Umbilical cord (tissue), 2 donors: ENCODE results near the gene TTC3. TPM values are rescaled to one million over a fixed set of nuclear protein-coding genes. Genes with fewer than 3 reads are reported as not detected.

ENCODE experiments used
- DNase-seq: peaks from one replicate; pipeline ENCODE4 v3.0.0-alpha.2; 2015; ENCODE audit warnings: low spot score
- total RNA-seq: library from RNA; depleted of rRNA; stranded (reverse); fragments of >200 nt; gene quantifications from one replicate; pipeline ENCODE4 v1.2.3, GENCODE V29; 2014; ENCODE audit warnings: low replicate concordance; ENCODE audit not compliant: insufficient read depth

Gene TTC3
- total RNA-seq, 1 donor from 2014 or later = 309 TPM

DNA sequence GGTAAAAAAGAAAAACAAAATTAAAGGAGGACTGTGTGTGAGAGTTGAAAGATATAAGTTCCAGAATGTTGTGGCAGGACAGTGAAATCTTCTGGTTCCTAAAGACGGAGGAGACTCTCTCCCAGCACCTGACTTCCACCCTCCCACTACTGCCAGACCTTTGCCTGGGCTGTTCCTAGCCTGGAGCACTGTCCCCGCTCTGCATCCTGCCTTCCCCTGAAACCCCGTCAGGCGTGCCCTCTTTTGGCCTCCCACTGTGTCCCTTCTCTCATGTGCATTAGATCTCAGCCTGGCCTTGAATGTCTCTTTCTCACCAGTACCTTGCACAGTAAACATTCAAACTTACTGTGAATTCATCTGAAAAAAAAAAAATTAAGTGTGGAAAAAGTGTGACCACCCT, 120.0 kb downstream of the TTC3 start:
- DNase-seq = no peak

DNA sequence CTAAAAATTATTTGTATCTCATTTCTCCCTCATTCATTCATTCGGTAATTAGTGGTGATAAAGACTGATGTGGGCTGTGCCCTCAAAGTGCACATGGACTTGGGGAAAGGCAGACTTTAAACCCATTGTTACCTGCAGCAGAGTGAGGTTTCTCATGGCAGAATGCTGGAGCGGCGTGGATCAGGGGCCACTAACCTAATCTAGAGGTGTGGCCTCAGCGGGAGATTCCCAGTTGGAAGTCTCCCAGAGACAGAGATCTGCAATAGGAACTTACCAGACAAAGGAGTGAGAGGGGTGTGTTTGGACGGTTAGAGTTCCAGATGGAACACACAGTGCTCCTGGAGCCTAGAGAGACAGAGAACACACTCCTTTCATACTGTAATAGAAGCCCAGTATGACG, 120.6 kb downstream of the TTC3 start:
- no peak for DNase-seq

DNA sequence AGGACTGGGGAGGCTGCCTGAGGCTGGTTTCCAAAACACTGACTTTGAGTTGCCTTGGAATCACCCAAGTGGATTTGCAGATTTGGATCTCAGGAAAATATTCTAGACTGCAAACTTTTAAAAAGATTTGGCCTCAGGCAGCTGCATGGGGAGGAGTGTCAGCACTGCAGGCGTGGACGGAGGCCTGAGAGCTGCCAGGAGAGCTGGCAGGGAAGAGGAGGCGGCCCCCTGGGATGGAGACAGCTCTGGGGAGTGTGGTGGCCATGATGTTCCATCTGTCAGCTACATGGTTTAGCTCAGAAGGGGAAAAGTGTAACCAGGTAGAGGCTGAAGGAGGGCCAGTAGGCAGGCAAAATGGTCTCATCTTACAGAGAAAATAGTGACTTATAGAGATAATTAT, 122.0 kb downstream of the TTC3 start:
- no peak for DNase-seq

DNA sequence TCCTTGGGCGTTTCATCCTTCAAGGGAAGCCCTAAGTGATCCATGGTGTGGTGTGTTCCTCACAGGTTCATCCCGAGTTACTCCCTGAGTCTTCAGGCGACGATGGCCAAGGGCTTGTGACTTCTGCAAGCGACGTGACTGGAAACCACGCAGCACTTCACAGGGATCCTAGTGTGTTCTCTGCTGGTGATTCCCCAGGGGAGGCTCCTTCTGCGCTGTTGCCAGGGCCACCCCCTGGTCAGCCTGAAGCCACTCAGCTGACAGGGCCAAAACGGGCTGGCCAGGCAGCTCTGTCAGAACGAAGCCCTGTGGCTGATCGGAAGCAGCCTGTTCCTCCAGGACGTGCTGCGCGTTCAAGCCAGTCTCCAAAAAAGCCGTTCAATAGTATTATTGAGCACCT, 122.6 kb downstream of the TTC3 start:
- DNase-seq = no peak

DNA sequence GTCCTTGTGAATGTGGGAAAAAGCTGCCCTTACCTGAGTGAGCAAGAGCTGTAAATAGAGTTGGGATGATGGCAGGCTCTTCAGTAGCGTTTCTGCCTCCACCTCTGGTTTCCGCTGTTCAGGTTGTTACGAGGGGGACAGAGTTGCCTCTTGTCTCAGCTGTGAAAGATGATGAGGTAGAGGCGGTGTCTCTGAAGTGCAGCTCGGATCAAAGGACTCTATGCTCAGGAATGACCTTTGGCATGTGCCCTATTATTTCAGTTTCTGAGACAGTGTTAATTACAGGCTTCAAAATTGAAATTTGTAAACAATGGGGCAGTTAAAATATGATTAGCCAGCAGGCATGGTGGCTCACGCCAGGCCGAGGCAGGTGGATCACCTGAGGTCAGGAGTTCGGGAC, 123.8 kb downstream of the TTC3 start:
- no peak for DNase-seq

DNA sequence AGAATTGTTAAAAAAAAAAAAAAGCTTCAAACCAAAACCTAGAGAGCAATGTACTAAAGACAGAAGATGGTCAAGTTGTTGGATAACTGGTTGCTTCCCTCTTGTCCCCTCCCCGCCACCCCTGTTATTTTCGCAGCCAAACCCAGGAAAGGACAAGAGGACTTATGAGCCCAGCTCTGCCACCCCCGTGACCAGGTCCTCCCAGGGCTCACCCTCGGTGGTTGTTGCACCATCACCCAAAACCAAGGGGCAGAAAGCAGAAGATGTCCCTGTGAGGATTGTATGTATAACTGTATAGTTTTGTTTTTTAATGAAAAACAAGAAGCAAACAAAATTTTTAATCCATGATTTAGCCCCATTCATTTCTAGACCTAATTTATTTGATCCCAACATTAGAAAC, 124.7 kb downstream of the TTC3 start:
- DNase-seq = no peak

DNA sequence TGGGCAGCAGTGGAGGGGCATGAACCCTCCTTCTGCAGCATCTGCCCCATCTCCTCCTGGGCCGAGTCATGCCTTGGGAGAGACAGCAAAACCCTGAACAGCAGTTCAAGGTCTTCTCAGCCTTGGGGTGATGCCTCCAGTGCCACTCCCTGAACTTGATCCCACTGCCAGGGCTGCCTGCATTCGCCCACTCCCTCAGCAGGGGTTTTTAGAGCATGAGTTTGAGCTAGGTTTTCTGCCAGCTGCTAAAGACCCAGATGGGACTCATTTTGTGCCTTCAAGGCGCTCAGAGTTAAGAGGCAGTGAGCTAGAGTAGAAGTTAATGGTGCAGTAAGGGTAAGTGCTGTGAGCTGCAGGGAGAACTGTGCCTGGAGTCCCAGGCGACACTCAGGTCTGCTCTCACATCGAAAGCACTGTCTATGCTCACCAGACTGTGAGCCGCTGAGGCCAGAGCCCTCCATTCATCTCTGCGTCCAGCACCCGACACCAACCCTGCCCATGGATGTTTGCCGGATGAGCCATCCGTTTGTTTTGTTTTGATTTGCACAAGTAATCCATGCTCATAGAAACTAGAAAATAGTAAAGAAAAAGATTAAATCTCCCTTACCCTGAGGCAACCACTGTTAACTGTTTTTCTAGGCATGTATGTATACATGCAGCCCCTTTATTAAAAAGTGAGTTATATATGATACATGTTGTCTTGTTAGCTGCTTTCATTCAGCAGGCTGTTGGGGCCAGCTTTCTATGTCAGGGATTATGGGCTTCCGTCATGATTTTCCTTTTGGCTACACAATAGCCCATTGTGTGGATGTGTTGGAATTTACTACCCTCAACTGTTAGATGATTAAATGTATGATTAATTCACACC, 126.2 kb downstream of the TTC3 start:
- no peak for DNase-seq

DNA sequence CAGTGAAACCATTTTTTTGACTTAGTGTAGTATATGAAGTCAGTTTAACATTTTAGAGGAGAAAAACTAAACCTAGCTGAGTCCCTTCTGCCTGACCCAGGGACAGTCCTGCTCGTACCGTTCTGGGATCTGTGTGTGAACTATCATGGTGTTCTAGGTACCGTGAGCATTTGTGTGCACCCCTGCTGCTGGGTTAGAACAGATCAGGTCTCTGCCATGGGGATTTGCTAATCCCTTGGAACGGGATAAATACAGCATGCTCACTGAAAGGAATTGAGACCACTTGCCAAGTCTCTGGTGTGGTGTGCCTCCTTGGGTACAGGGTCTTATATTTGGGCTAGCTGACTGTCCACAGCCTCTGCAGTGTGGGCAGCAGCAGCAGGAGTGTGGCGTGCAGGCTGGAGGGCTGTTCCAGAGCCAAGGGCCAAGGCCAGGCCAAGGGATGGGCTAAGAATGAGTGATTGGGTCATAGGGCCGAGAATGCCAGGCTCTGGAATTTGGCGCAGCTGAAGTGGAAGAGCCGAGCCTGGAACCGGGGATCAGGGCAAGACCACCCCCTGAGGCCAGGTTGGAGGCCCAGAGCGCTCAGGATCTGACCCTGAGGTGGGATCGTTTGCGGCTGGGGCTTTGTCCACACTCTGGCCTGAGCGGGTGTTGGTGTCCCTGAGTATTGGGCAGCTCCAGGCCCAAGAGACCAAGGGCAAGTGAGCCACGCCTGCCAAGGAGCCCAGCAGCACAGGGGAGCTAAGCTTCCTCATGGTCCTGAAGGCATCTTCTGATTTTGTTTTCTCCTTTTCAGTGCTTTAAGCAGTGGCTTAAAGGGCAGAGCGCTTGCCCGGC, 127.8 kb downstream of the TTC3 start:
- no peak for DNase-seq

DNA sequence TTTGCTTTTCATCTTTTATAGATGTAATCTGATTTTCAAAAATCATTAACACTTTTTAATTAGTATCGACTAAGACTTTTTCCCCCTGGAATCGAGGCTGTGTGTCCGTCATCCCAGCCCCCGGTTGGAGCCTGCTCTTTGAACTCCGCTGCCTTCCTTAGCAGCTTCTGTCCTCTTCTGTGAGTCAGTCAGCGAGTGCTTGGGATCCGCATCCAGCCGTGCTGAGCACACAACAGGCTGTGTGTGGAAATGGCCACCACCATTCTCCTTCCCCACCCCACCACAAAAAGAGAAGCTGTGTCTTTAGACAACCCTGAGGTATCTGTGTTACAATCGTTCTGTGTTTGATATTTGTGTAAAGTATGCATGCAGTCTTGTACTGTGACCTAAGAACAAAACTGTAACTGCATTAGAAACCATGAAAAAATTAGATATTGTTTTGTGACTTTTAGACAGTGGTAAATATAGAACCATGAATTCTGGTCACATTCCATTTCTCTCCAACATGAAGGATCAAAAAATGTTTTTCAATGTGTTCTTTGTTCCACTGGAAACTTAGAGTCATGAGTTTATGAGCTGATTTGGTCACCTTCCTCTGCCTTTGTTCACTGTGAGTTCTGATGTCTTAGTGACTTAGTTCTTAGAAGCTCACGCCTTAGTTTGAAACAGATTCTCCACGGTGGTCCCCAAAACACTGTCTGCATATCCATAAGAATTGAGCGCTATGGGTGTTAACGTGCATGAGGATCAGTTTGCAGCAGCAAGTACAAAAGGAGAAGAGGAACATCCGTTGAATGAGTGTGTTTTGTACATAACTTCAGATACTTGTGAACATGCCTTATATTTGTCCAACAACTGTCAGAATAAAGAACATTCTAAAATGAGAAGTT, 129.4 kb downstream of the TTC3 start:
- DNase-seq = no peak

DNA sequence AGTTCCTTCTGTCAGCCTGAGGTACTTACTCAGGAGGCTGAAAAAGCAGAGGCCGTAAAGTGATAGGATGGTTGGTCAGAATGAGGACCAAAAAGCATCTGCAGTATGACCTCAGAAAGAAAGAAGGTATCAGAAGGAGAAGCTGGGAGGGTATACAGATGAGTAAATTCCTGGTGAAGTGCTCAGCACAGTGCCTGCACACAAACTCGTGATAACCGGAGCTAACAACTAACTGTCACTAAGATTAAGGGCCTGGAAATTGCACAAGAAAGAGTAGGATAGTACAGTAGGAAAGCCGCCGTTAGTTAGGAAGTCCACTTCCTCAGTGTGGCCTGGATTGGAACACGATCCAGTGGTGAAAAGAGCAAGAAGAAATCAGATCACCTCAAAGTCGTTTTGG, 131.5 kb downstream of the TTC3 start:
- DNase-seq = no peak

DNA sequence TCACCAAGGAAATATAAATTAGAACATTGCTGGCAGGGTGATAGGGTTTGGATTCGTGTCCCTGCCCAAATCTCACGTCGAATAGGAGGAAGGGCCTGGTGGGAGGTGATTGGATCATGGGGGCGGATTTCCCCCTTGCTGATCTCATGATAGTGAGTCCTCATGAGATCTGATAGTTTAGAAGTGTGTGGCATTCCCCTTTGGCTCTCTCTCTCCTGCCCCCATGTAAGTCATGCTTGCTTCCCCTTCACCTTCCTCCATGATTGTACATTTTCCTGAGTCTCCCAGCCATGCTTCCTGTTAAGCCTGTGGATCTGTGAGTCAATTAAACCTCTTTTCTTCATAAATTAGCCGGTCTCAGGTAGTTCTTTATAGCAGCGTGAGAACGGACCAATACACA, 133.4 kb downstream of the TTC3 start:
- no peak for DNase-seq

DNA sequence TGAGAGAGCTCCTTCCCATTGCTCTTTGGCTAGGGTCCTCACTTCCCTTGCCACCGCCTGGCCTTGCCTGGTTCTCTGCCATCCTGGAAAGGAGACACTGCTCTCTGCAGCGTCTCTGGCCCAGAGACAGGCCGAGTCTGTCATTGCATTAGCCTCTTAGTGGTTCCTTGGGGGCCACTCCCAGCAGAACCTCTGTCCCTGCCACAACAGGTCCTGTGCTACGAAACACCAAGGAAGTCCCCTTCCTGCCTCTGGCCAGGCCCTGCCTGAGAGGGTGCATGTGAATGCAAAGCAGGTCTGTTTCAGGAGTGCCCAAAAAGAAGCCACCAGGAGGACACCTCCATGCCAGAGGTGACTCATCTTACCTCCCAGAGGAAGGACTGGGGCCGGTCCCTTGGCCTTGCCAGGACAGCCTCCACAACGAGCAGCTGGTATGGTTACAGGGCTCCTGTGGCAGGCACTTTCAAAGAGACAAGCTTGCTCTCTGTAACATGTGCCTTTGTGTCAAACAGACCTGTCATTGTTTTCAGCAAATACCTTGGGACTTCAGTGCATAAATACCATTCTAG, 134.5 kb downstream of the TTC3 start:
- peak; percentile 5 for DNase-seq

DNA sequence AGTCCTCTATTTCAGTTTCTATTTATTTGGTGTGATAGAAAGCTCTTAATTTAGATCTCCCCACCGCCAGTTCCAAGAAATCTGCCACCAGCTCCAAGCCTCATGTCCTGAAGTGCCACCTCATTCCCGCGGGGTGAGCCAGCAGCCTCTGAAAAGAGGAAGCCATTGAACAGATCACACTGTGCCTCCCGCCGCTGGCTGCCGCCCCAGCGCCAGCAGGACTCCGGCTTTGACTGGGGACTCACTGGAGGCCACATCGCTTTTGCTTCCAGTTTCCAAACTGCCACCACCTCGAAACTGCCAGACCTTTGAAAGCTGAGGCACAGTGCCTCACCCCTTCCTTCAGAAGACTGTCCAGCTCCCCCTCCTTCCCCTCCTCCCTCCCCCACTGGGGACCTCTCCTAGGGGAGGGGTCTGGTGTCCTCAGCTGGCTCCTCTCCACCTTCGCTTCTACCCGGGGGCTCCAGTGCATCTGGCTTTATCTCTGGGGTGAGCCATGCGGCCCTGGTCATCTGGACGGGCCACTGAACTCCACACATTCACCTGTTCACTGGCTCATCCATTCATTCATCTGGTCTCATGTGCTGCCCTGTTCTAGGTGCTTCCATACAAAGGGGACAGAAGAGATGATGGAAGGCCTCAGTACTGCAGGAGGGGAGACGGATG, 135.1 kb downstream of the TTC3 start:
- peak; percentile 5 for DNase-seq

DNA sequence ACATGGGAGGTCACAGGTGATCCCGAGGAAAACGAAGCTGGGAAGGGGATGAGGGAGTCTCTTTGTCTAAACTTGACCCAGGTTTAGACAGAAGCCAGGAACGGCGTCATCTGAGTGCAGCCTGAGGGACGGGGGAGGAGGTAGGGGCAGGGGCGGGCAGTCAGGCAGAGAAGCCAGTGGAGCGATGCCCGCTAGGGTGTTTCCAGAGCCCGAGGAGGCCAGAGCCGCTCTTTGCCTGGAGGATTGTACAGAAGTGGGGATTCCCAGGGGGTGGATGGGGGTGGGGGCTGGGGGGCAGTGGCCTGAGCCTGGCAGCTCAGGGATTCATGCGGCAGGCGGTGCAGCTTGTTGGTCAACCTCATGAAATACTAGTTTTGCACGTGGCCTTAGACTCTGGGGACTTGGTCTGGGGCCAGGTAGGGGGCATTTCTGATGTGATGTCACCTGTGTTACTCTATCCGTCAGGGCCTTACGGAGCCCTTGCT, 135.7 kb downstream of the TTC3 start:
- no peak for DNase-seq

DNA sequence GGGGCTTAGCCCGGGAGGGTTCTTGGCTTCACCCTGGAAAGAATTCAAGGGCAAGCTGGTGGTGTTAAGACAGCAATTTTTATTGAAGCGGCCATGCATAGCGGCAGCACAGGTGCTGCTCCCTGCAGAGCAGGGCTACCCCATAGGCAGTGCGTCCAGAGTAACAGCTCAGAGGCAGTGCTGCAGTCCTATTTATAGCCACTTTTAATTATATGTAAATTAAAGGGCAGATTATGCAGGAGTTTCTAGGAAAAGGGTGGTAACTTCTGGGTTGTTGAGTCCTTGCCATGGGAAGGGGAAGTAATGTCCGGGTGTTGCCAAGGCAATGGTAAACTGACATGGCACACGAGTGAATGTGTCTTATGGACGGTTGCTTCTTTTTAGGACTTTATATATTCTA, 137.1 kb downstream of the TTC3 start:
- no peak for DNase-seq

DNA sequence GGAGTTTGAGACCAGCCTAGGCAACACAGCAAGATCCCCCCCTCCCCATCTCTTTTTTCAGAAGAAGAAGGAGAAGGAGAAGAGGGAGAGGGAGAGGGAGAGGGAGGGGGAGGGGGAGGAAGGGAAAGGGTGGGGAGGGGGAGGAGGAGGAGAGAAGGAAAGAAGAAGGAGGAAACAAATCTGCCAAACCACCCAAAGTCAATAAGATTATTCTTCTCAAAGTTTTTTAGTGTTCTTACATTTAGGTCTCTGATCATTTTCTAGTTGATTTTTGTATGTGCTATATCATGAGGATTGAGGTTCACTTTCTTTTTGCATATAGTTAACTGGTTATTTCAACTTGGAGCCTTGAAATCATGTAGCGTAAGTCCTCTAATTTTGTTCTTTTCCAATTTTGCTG, 137.7 kb downstream of the TTC3 start:
- no peak for DNase-seq

DNA sequence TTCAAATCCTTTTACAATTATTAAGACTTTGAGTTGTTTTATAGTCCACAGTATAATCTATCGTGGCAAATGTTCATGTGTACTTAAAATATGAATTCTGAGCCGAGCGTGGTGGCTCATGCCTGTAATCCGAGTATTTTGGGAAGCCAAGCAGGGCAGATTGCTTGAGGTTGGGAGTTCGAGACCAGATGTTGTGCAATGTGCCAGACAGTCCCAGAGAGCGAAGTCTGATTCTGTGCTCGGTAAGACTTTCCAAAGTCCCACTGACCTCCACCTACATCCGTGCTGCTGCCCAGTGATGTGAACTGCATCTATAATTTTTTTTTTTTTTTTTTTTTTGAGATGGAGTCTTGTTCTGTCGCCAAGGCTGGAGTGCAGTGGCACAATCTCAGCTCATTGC, 141.9 kb downstream of the TTC3 start:
- no peak for DNase-seq

DNA sequence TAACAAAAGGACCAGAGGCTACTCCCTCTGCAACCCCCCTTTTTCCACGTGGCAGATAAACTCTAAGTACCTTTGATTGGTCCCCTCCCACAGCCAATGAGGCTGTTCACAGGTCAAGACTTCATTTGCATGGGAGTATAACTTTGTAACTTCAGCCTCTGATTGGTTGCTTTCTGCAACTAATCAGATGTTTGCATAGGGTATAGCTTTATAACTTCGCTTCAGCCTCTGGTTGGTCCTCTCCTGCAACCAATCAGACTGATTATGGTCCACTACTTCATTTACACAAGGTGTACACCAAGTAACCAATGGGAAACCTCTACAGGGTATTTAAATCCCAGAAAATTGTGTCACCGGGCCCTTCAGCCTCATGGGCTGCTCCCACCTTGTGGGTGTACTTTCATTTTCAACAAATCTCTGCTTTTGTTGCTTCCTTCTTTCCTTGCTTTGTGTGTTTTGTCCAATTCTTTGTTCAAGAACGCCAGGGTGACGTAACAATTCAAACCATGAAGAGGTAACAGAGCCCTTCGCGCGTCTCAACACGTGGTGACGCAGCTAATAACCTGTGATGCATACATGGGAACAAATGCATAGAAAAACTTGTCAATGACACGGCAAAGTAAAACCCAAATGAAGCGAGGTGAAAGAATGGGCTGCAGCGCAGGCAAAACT, 146.8 kb downstream of the TTC3 start:
- DNase-seq = no peak

DNA sequence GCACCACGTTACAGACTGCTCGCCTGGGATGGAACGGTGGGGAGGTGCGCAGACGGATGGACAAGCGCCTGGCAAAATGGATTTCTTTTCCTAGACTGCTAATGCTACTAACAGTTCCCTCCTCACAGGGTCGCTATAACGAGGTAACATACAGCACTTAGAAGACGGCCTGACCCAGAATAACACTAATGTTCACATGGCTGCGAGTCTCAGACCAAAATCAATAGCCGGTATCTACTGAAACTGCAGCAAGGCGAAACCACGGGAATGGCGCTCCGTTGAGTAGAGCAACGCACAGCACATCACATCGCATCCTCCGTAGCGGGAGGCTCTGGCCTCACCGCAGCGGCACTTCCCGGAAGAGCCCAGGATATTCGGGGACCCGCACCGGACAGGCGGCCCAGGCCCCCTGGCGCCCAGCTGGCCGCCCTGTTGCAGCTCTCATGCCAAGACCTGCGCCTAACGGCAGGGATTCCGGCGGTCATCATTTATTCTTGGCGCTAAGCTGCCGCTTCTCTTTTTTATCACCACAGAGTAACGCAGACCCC, 147.5 kb downstream of the TTC3 start:
- DNase-seq = no peak
